MCF 10A (cell line): ENCODE results near the gene PSME3IP1. TPM values are rescaled to one million over a fixed set of nuclear protein-coding genes. Genes with fewer than 3 reads are reported as not detected.

Experiments
- BruUV-seq: library from RNA; stranded (reverse); fragments of 400-500 nt; replicated peaks from 2 replicates; lab custom pipeline; 2021; lab: Mats Ljungman, UMichigan
- CTCF ChIA-PET: fragments of 300-600 bp; sonication (Branson Sonifier 250); formaldehyde crosslinking; extraction: SDS; loops from one replicate; lab custom pipeline; 2021; ENCODE audit warnings: antibody characterized with exemption, inconsistent platforms; lab: Yijun Ruan, JAX
- POLR2A ChIA-PET: fragments of 300-600, 350-650 bp; sonication (Branson Sonifier 250); formaldehyde crosslinking; extraction: SDS; loops from one replicate; lab custom pipeline; 2020; ENCODE audit warnings: antibody characterized with exemption, inconsistent platforms; lab: Yijun Ruan, JAX
- DNase-seq: peaks from one replicate; pipeline ENCODE4 v3.0.0-alpha.2; 2018; ENCODE audit not compliant: unreplicated experiment
- H3K27ac Mint-ChIP-seq: one replicate; pipeline ENCODE4 v1.8.0; 2022; ENCODE audit warnings: mild to moderate bottlenecking, low read depth, mixed read lengths; ENCODE audit not compliant: unreplicated experiment
- H3K27me3 Mint-ChIP-seq: one replicate; pipeline ENCODE4 v1.8.0; 2022; ENCODE audit warnings: mixed read lengths; ENCODE audit not compliant: insufficient read depth, unreplicated experiment
- H3K36me3 Mint-ChIP-seq: one replicate; pipeline ENCODE4 v1.8.0; 2022; ENCODE audit warnings: mild to moderate bottlenecking, moderate library complexity, mixed read lengths; ENCODE audit not compliant: insufficient read depth, unreplicated experiment
- H3K4me1 Mint-ChIP-seq: one replicate; pipeline ENCODE4 v1.8.0; 2022; ENCODE audit warnings: mixed read lengths; ENCODE audit not compliant: insufficient read depth, unreplicated experiment
- H3K4me3 Mint-ChIP-seq: one replicate; pipeline ENCODE4 v1.8.0; 2022; ENCODE audit warnings: mild to moderate bottlenecking, moderate library complexity, mixed read lengths; ENCODE audit not compliant: unreplicated experiment
- H3K9me3 Mint-ChIP-seq: one replicate; pipeline ENCODE4 v1.8.0; 2022; ENCODE audit warnings: mixed read lengths; ENCODE audit not compliant: unreplicated experiment
- CTCF ChIP-seq: fragments of 200-600 bp; IDR thresholded peaks from one replicate; pipeline ENCODE4 v1.8.0; 2022; ENCODE audit warnings: antibody characterized with exemption, mild to moderate bottlenecking; ENCODE audit not compliant: unreplicated experiment
- intact Hi-C: fragments of 100-400 bp; cut with micrococcal nuclease; formaldehyde crosslinking; loops from 2 replicates; pipeline ENCODE4 v1.14.1; 2022
- total RNA-seq: library from RNA; stranded (reverse); gene quantifications from 2 replicates; pipeline ENCODE4 v1.2.3, GENCODE V29; 2022

The PSME3IP1 gene
- total RNA-seq, 1 experiment from 2014 or later, result 107 TPM

- no peak overlapping the region for H3K4me3 Mint-ChIP-seq
- ChIA-PET POLR2A (interaction anchor here (1.0 kb wide), 1 partner anchor 9 kb away, joined by 3 read pairs; no protein-coding TSS in a partner anchor), CTCF (interaction anchor here (1.0 to 1.2 kb wide), 2 partner anchors 20 to 95 kb away, joined by 3 read pairs; no protein-coding TSS in a partner anchor)
- peaks cover 25% of the 10 kb centered on the region for H3K36me3 Mint-ChIP-seq
- no peak for DNase-seq
- TF ChIP-seq CTCF, result no peak
- no peaks in the 10 kb centered on the region for H3K4me1 Mint-ChIP-seq
- H3K27me3 Mint-ChIP-seq, result no peaks in the 10 kb centered on the region
- no TSS peak for BruUV-seq
- H3K27ac Mint-ChIP-seq, result no peak overlapping the region
- intact Hi-C loops, result no loop called here
- H3K9me3 Mint-ChIP-seq, result no peaks in the 10 kb centered on the region
These were observed 7.6 kb downstream of the PSME3IP1 start for GRCh38 chr16:57178196-57178595.

GRCh38 chr16:57175896-57176295 lies 9.9 kb downstream of the PSME3IP1 start:
- no peaks in the 10 kb centered on the region for H3K4me1 Mint-ChIP-seq
- BruUV-seq, result no TSS peak
- peaks cover 44% of the 10 kb centered on the region for H3K36me3 Mint-ChIP-seq
- ChIA-PET POLR2A (interaction anchor here (2.5 kb wide), 1 partner anchor 9 kb away, joined by 24 read pairs; the partner anchor contains the start of genes PSME3IP1 and RSPRY1), CTCF (interaction anchor here (0.7 to 2.0 kb wide), 2 partner anchors 83 to 91 kb away, joined by 4 to 8 read pairs; partner anchors contain the start of gene CPNE2)
- no peaks in the 10 kb centered on the region for H3K27me3 Mint-ChIP-seq
- H3K9me3 Mint-ChIP-seq, result no peaks in the 10 kb centered on the region
- H3K27ac Mint-ChIP-seq, result no peak overlapping the region
- no peak for TF ChIP-seq CTCF
- DNase-seq, result no peak
- intact Hi-C loops, result no loop called here
- H3K4me3 Mint-ChIP-seq, result no peak overlapping the region

- POLR2A ChIA-PET, result no interaction called here
- no peak for TF ChIP-seq CTCF
- Mint-ChIP-seq H3K4me3 (no peak overlapping the region), H3K9me3 (no peaks in the 10 kb centered on the region), H3K27ac (no peak overlapping the region), H3K36me3 (peaks cover 61% of the 10 kb centered on the region), H3K27me3 (no peaks in the 10 kb centered on the region), H3K4me1 (peaks cover 4% of the 10 kb centered on the region)
- no peak for DNase-seq
- CTCF ChIA-PET, result interaction anchor here (1.4 kb wide), 1 partner anchor 380 kb away, joined by 3 read pairs; no protein-coding TSS in a partner anchor
- intact Hi-C loops, result no loop called here
- no TSS peak for BruUV-seq
These were observed 13.0 kb downstream of the PSME3IP1 start for GRCh38 chr16:57172721-57173290.

GRCh38 chr16:57169327-57169726 lies 16.5 kb downstream of the PSME3IP1 start:
- ChIA-PET CTCF (interaction anchor here (0.5 to 2.0 kb wide), 6 partner anchors 11 to 452 kb away, joined by 3 to 13 read pairs (median 4); no protein-coding TSS in a partner anchor), POLR2A (interaction anchor here (0.6 to 1.0 kb wide), 3 partner anchors 16 to 512 kb away, joined by 3 to 7 read pairs (median 4); partner anchors contain the start of genes MT1F, PSME3IP1 and RSPRY1)
- H3K27me3 Mint-ChIP-seq, result no peaks in the 10 kb centered on the region
- H3K27ac Mint-ChIP-seq, result no peak overlapping the region
- no peak for TF ChIP-seq CTCF
- peaks cover 74% of the 10 kb centered on the region for H3K36me3 Mint-ChIP-seq
- intact Hi-C loops, result loop anchor here (2.0 to 10.0 kb wide), 3 partner anchors 77 to 377 kb away; partner anchors contain the start of genes CPNE2 and HERPUD1
- BruUV-seq, result no TSS peak
- H3K9me3 Mint-ChIP-seq, result no peaks in the 10 kb centered on the region
- no peak overlapping the region for H3K4me3 Mint-ChIP-seq
- no peak for DNase-seq
- peaks cover 13% of the 10 kb centered on the region for H3K4me1 Mint-ChIP-seq
